Gastroesophageal sphincter (tissue), 3 donors: ENCODE data around the gene DOK7.

Source experiments
- CTCF ChIP-seq, 4 experiments: fragments of 200-600 bp in 2 of 4; fragments of 450-650 bp in 2 of 4; sonication (generic) in 1 of 4; IDR thresholded peaks; one replicate each; pipeline ENCODE4 v1.5.1; 2017 to 2019; ENCODE audit warnings: antibody characterized with exemption in 4 of 4, mild to moderate bottlenecking in 2 of 4, moderate library complexity in 2 of 4
- EP300 ChIP-seq: sonication (generic); formaldehyde crosslinking; IDR thresholded peaks from one replicate; pipeline ENCODE4 v1.6.1; 2017; ENCODE audit warnings: antibody characterized with exemption, mild to moderate bottlenecking
- POLR2A ChIP-seq, 2 donors: fragments of 450-650 bp; IDR thresholded peaks; one replicate each; pipeline ENCODE4 v1.6.1; 2017; ENCODE audit warnings: antibody characterized with exemption in 2 of 2, mild to moderate bottlenecking in 2 of 2, moderate library complexity in 1 of 2
- POLR2AphosphoS5 ChIP-seq: sonication (generic); formaldehyde crosslinking; IDR thresholded peaks from one replicate; pipeline ENCODE4 v1.6.1; 2017; ENCODE audit warnings: antibody characterized with exemption

- TF ChIP-seq CTCF (IDR thresholded peaks at IDR 0.05) (no peak), POLR2A (IDR thresholded peaks at IDR 0.05) (no peak), POLR2AphosphoS5 (no peak), EP300 (no peak)
Observed at GRCh38 chr4:3416270-3416669, 46.8 kb upstream of the DOK7 start.
